Skeletal muscle cell (primary cell): ENCODE results near the gene ZNF689.
"Not testable (repeated sequence)": the region's sequence is repeated elsewhere in the genome, so short reads cannot be mapped to it uniquely, and the experiment has no call there.

Experiments
- DNase-seq: peaks from one replicate; pipeline ENCODE4 v3.0.0-alpha.2; 2010; ENCODE audit warnings: low read depth
- H3K4me3 ChIP-seq: 2 replicates; pipeline ENCODE4 v1.5.1; 2011; ENCODE audit warnings: low read depth, mild to moderate bottlenecking, control low read depth, low read length, moderate library complexity

The ZNF689 gene

DNA sequence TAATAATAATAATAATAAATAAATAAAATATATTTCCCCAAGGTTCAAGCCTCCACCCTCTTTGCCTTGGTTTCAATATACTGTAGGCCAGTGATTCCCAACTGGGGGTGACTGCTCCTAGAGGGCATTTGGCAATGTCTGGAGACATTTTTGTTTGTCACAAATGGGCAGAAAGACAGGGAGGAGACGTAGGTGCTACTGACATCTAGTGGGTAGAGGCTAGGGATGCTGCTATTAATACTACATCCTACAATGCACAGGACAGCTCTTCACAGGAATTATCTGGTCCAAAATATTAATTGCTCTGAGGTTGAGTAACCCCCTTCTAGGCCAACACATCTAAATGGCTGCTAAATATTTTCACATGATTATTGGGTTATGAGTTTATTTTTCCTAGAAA is 27.8 kb upstream of the ZNF689 start:
- no peak for DNase-seq
- no peak overlapping the region for H3K4me3 ChIP-seq

DNA sequence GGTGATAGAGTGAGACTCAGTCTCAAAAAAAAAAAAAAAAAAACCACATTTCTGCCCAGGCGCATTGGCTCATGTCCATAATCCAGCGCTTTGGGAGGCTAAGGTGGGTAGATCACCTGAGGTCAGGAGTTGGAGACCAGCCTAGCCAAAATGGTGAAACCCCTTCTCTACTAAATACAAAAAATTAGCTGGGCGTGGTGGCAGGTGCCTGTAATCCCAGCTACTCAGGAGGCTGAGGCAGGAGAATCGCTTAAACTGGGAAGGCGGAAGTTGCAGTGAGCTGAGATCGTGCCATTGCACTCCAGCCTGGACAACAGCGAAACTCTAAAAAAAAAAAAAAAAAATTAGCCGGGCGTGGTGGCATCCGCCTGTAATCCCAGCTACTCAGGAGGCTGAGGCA is 26.9 kb upstream of the ZNF689 start:
- DNase-seq, H3K4me3 ChIP-seq: not testable (repeated sequence)

DNA sequence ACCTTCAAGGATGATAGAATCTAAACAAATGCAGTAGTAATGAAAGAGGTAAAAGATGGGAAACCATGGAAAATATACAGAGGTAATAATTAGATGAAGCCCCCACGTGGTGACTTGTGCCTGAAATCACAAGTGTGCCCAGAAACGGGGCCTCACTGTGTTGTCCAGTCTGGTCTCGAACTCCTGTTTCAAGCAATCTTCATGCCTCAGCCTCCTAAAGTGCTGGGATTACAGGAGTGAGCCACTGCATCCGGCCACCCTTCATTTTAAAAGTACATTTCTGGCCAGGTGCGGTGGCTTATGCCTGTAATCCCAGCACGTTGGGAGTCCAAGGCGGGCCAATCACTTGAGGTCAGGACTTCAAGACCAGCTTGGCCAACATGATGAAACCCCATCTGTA is 26.4 kb upstream of the ZNF689 start:
- H3K4me3 ChIP-seq: no peak overlapping the region
- DNase-seq: no peak

DNA sequence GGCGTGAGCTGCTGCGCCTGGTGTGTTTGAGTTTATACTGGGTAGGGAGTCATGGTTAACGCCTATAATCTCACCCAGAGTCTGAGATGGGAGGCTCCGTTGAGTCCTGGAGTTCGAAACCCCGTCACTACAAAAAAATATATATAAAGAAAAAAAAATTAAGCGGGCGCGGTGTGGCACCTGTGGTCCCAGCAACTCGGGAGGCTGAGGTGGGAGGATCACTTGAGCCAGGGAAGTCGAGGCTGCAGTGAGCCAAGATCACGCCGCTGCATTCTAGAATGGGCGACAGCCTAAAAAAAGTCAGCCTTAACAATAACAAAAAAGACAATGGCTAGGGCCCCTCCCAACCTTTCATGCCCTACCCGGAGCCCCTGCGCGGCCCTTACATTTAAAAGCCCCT is 23.3 kb upstream of the ZNF689 start:
- no peak for DNase-seq
- H3K4me3 ChIP-seq: peak overlapping the region; percentile 76

DNA sequence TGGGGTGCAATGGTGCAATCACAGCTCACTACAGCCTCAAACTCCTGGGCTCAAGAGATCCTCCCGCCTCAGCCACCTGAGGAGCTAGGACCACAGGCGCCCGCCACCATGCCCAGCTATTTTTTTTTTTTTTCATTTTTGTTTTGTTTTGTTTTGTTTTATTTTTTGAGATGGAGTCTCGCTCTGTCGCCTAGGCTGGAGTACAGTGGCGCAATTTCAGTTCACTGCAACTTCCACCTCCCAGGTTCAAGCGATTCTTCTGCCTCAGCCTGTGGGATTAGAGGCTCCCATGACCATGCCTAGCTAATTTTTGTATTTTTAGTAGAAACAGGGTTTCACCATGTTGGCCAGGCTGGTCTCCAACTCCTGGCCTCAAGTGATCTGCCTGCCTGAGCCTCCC is 22.3 kb upstream of the ZNF689 start:
- H3K4me3 ChIP-seq, DNase-seq: not testable (repeated sequence)

DNA sequence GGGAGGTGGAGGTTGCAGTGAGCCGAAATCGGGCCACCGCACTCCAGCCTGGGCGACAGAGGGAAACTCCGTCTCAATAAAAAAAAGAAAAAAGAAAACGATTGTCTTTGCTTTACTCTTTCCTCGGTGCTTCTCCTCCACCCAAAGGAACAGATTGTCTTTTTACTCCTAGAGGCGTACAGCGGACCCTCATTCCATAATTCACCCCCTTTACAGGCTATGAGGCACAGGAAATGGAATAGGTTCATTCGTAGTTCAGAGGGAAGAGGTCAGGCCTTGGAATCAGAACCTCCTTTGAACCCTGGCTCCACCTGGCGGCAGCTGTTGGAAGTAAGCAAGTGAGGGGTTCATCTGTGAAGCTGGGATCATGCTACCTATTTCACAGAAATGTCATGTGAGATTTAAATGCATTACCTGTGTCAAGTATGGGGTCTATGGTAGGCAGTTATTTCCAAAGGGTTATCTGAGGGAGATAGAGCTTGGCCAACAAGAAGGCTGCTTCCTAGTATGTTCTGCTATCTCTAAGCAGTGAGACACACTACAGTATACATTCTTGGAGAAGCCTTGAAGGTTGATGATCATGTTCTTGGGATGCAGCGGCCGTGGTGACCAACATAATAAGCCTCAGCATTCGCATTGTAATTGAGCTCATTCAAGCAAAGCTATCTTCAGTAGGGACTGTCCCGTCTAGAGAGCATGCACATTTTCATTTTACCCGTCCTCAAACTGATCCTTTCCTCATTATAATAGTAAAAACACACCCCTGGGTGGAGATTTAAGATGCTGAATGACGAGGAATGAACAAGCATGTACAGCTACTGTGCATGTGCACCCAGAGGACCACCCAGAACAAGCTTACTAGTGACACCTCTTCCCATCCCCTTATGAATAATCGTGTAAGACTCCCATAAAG is 18.7 kb upstream of the ZNF689 start:
- H3K4me3 ChIP-seq: no peak overlapping the region
- DNase-seq: no peak

DNA sequence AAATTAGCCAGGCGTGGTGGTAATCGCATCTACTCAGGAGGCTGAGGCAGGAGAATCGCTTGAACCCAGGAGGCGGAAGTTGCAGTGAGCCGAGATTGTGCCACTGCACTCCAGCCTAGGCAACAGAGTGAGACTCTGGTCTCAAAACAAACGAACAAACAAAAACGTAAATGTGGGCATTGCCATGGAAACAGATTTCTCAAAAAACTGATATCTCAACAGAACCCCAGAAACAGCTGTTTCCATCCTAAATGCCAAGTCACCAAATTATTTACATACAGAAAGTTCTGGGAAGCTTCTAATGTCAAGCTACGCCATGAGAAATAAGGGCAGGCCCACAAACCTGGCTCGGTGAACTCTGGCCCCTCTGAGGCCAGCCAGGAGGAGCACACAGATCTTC is 16.0 kb upstream of the ZNF689 start:
- no peak overlapping the region for H3K4me3 ChIP-seq

DNA sequence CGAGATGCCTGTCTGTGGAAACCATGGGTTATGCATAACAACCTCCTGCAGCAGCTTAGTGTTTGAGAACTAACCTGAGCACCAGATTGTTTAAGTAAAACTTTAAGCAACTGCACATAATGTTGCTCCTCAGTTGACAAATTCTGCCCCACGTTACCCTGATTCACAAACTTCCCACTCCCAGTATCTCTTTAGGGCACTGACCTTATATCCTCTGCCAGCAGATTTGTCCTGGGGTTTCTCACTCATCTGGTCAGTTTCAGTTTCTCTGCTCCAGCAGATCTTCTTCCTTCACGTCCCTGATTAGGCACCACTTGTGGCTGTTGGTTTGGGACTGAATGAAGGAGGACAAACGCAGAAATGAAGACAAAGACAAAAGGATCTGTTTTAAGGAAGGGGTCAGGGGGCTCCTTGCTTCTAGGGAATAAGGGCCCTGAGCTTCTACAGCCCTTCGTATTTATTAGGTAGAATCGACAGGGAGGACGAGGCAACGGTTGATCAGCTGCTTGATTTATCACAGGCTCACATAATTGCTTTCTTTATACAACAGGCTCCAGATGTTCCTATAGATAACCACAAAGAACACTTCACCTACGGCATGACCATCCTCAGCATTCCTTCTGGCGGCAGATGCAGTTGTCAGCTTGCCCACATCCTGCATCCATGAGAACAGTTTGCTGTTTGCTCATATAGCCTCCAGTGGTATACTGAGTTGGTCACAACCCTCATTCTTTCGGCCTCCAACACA is 13.5 kb upstream of the ZNF689 start:
- no peak for DNase-seq
- H3K4me3 ChIP-seq: no peak overlapping the region

More for the DNA sequence above, 16.0 kb upstream of the ZNF689 start:
- DNase-seq: no peak

DNA sequence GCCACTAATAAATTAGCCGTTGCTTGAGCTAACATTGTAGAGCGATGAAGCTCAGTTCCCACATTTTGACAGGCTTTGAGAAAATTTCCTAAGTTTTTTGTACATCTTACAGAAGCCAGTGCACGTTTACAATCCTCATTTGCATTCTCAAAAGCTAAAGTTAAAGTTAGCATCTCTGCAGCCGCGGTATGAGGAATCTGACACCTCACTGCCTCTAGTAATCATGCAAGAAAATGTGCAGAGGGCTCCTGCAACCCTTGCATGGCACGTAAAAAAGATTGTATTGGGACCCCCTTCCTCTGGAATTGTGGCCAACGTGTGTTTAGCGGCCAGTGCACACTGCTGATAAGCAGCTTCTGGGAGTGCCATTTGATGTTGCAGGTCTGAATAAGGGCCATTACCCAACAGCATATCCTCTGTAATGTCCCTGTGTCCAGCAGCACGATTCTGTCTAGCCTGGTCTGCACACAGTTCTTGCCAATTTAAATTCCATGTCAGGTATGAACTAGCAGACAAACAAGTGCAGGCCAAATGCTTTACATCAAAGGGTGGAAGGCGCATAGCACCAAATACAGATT is 12.4 kb upstream of the ZNF689 start:
- no peak for DNase-seq
- H3K4me3 ChIP-seq: no peak overlapping the region

DNA sequence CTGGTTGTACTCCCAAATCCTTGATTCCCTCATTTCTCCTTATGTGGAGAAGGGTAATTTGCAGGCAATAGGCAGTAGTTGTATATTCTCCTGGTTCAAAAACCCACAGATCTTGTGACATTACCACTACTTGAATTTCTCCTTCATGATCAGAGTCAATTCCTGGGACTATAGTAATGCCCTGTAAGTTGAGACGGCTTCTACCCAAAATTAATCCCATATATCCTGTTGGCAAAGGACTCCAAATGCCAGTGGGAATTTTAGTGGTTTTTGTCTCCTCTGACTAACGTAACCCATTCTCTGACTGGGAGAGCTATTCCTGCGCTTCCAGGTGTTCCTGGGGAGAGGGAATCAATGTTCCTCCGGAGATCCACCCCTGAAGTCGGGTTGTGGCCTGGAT is 11.6 kb upstream of the ZNF689 start:
- DNase-seq: no peak
- no peak overlapping the region for H3K4me3 ChIP-seq

DNA sequence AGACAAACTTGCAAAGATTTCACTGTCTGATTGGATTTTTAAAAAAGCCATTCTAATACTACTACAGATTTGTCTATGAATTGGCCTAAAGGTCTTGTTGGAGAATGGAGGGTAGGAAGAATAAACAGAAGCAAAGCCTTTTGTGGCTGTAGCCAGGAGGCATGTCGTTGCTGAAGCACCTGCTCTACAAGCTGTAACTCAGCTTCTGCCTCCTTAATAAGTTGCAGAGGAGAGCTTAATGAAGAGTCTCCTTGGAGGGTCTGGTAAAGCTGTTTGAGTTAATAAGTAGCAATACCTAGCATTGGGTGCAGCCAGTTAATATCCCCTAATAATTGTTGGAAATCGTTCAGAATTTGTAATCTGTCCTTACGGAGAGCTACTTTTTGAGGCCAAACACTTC is 10.0 kb upstream of the ZNF689 start:
- no peak for DNase-seq
- H3K4me3 ChIP-seq: no peak overlapping the region

DNA sequence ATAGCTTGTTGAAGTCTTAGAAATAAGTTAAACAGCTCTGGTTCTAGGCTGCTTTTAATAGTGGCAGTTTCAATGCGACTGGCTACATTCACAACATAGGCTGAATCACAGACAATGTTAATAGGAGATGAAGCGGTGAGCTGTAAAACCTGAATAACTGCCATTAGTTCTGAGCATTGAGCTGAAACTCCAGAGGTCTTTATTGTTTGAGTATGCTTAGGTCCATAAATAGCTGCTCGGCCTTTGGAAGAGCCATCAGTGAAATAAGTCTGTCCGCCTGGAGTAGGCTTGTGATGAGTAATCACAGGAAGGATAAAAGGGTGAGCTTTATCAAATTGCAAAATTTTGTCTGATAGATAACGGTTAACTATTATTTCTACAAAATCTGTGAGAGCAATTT is 9.4 kb upstream of the ZNF689 start:
- H3K4me3 ChIP-seq: no peak overlapping the region
- no peak for DNase-seq

DNA sequence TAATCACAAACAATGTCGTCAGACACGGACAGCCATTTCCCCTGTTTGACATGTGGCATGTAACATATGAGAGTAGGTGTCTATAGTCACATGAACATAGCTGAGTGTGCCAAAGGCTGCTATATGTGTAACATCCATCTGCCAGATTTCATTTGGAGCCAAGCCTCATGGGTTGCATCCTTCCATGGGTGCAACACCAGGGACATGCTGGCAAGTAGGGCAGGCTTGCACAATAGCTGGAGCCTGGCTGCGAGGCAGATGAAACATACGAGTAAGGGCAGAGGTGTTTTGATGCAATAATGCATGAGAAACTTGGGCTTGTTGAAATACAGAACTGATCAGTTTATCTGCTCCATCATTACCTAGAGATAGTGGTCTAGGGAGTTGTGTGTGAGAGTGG is 9.0 kb upstream of the ZNF689 start:
- DNase-seq: no peak

DNA sequence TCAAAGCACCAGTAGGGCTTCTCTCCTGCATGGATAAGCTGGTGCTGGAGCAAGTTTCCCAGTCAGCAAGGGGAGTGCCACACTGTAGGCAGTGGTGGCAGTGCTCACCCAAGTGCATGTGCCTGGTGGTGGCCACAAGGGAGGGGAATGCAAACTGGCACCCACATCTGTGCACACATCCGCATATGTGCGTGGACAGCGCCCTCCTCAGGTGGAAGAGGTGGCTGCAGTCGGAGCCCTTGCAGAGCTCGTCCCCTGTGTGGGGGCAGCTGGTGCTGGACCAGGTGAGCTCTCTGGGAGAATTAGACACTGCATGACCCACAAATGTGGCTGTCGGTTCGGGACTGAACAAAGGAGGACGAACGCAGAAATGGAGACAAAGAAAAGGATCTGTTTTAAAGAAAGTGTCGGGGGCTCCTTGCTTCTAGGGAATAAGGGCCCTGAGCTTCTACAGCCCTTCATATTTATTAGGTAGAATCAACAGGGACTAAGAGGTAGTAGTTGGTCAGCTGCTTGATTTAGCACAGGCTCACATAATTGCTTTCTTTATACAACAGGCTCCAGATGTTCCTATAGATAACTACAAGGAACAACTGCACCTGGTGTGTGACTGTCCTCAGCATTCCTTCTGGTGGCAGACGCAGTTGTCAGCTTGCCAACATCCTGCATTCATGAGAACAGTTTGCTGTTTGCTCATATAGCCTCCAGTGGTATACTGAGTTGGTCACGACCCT is 5.3 kb upstream of the ZNF689 start:
- DNase-seq: no peak
- H3K4me3 ChIP-seq: no peak overlapping the region

More for the DNA sequence above, 9.0 kb upstream of the ZNF689 start:
- no peak overlapping the region for H3K4me3 ChIP-seq

DNA sequence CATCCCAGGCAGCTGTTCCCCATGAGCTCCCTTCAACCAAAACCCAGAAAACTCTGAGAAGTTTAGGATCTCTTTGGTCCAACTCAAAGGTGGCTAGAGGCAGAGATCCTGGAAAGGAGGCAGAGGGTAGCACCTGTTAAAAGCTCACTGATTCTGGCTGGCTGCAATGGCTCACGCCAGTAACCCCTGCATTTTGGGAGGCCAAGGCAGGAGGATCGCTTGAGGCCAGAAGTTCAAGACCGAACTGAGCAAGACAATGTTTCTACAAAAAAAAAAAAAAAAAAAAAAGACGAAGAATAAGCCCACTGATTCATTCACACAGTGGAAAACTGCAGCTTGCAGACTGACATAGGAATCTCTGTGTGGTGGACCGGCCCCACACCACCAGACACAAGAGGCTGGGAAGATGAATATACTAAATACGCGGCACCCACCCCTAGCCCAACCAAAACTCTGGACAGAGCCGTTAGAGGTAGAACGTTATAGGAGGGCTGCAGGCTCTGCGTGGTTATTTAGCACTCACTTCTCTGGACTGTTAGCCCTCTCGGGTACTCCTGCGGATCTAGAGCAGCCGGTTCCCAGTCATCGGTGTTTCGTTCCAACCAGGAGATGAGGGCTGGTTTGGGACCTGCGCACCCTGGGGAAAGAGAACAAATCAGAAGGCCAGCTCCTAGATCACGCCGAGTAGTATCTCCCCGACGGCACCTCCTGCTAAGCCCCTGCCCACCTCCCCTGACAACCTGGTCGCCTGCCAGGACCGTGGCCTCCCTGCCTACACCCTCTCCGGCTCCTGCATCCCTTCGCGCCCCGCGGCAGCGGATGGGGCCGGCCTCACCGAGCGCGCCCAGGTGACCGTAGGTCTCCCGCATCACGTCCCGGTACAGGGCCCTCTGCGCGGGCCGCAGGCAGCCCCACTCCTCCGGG is 925 bp downstream of the ZNF689 start:
- peak overlapping the region; percentile 86 for H3K4me3 ChIP-seq
- DNase-seq: no peak

DNA sequence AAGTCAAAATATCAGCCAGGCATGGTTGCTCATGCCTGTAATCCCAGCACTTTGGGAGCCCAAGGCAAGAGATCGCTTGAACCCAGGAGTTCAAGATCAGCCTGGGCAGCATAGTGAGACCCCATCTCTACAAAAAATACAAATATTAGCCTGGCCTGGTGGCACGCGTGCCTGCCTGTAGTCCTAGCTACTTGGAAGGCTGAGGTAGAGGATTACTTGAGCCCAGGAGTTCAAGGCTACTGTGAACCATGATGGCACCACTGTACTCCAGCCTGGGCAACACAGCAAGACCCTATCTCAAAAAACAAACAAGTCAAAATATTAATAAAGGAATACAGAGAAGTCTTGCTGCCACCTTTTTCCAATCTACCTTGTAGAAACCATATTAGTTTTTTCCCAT is 4.2 kb downstream of the ZNF689 start:
- H3K4me3 ChIP-seq: no peak overlapping the region

DNA sequence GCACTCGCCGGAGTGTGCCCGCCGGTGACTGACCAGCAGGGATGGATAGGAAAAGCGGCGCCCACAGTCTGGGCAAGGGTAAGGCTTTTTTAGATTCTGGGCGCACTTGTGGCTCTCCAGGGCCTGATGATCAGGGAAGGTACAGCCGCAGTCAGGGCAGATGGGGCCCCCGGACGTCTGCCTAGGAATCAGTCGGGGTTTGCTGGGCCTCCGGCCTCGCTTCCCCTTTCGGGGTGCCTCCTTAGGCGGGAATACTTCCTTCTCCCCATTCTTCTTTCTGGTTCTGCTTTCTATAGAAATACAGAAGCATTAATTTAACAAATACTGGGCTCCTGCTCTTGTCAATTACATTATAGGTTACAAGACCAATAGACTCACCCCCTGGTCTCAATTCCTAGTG is 5.0 kb downstream of the ZNF689 start:
- DNase-seq: no peak
- H3K4me3 ChIP-seq: no peak overlapping the region

More for the DNA sequence above, 4.2 kb downstream of the ZNF689 start:
- DNase-seq: no peak

DNA sequence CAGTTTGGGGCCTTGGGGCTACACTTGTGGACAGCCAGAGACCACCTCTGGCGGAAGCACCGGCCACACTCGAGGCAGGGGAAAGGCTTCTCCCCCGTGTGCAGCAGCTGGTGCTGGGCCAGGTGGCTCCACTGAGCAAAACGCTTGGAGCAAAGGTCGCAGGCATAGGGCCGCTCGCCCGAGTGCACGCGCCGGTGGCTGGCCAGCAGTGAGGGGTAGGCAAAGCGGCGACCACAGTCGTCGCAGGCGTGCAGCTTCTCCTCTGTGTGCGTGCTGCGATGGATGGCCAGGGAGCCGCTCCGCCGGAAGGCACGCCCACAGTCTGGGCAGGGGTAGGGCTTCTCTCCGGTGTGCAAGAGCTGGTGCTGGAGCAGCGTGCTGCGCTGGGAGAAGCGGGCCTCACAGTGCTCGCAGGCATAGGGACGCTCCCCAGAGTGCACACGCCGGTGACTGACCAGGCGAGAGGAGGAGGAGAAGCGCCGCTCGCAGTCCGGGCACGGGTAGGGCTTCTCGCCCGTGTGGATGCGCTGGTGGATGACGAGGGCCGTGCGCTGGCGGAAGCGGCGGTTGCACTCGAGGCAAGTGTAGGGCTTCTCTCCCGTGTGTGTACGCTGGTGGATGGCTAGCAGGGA is 5.8 kb downstream of the ZNF689 start:
- DNase-seq: no peak
- no peak overlapping the region for H3K4me3 ChIP-seq
